ENCODE results near the gene ZBED1.

ZBED1 gene

GRCh38 chrX:2471641-2472040 is 29.1 kb downstream of the ZBED1 start:
- TF ChIP-seq, protein P1, sequence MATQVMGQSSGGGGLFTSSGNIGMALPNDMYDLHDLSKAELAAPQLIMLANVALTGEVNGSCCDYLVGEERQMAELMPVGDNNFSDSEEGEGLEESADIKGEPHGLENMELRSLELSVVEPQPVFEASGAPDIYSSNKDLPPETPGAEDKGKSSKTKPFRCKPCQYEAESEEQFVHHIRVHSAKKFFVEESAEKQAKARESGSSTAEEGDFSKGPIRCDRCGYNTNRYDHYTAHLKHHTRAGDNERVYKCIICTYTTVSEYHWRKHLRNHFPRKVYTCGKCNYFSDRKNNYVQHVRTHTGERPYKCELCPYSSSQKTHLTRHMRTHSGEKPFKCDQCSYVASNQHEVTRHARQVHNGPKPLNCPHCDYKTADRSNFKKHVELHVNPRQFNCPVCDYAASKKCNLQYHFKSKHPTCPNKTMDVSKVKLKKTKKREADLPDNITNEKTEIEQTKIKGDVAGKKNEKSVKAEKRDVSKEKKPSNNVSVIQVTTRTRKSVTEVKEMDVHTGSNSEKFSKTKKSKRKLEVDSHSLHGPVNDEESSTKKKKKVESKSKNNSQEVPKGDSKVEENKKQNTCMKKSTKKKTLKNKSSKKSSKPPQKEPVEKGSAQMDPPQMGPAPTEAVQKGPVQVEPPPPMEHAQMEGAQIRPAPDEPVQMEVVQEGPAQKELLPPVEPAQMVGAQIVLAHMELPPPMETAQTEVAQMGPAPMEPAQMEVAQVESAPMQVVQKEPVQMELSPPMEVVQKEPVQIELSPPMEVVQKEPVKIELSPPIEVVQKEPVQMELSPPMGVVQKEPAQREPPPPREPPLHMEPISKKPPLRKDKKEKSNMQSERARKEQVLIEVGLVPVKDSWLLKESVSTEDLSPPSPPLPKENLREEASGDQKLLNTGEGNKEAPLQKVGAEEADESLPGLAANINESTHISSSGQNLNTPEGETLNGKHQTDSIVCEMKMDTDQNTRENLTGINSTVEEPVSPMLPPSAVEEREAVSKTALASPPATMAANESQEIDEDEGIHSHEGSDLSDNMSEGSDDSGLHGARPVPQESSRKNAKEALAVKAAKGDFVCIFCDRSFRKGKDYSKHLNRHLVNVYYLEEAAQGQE (IDR thresholded peaks at IDR 0.05; ENCODE audit: low read depth): no peak
- TF ChIP-seq FOXM1 (IDR thresholded peaks at IDR 0.05; ENCODE audit: borderline replicate concordance, low read depth) (no peak), CREB1 (IDR thresholded peaks at IDR 0.05; ENCODE audit: low read depth) (no peak), TCF12 (IDR thresholded peaks at IDR 0.05; ENCODE audit: low read depth) (no peak), CEBPB (IDR thresholded peaks at IDR 0.05) (no peak)

DNA sequence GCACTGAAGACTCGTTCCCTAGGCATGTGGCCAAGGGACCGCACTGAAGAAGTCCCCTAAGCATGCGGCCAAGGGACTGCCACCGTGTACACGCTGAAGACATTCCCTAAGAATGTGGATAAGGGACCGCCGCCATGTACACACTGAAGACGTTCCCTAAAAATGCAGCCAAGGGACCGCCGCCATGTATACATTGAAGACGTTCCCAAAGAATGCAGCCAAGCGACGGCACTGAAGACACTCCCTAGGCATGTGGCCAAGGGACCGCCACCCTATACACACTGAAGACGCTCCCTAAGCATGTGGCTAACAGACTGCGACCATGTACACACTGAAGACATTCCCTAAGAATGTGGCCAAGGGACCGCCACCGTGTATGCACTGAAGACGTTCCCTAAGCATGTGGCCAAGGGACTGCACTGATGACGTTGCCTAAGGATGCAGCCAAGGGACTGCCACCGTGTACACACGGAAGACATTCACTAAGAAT is 31.5 kb downstream of the ZBED1 start:
- no peak for TF ChIP-seq CREB1 (IDR thresholded peaks at IDR 0.05; ENCODE audit: low read depth)
- TF ChIP-seq TEAD4 (IDR thresholded peaks at IDR 0.05): peak; percentile 10; the same call in 1 of the 2 replicates
- TF ChIP-seq NFIC (IDR thresholded peaks at IDR 0.05): peak; percentile 40; the same call in 1 of the 2 replicates

- no peak for TF ChIP-seq USF1 (IDR thresholded peaks at IDR 0.05)
- TF ChIP-seq, protein P1 (IDR thresholded peaks at IDR 0.05; ENCODE audit: low read depth): no peak
- no peak for TF ChIP-seq FOXM1 (IDR thresholded peaks at IDR 0.05; ENCODE audit: borderline replicate concordance, low read depth)
- TF ChIP-seq YY1 (IDR thresholded peaks at IDR 0.05; ENCODE audit: low read depth): no peak
- no peak for TF ChIP-seq TEAD4 (IDR thresholded peaks at IDR 0.05)
These were observed 32.2 kb downstream of the ZBED1 start for GRCh38 chrX:2468261-2469195.

- TF ChIP-seq, protein P2, sequence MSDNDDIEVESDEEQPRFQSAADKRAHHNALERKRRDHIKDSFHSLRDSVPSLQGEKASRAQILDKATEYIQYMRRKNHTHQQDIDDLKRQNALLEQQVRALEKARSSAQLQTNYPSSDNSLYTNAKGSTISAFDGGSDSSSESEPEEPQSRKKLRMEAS (IDR thresholded peaks at IDR 0.05): no peak
These were observed 33.7 kb downstream of the ZBED1 start for GRCh38 chrX:2466876-2467656.

DNA sequence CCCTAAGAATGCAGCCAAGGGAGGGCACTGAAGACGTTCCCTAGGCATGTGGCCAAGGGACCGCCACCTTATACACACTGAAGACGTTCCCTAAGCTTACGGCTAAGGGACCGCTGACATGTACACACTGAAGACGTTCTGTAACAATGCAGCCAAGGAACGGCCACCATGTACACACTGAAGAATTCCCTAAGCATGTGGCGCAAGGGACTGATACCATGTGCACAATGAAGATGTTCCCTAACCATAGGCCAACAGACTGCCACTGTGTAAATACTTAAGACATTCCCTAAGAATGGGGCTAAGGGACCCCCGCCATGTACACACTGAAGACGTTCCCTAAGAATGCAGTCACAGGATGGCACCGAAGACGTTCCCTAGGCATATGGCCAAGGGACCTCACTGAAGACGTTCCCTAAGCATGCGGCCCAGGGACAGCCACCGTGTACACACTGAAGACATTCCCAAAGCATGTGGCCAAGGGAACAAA is 36.1 kb downstream of the ZBED1 start:
- TF ChIP-seq RAD21 (IDR thresholded peaks at IDR 0.05; ENCODE audit: low read depth) (no peak; the same call in 1 of the 2 replicates), NFIC (IDR thresholded peaks at IDR 0.05) (peak; percentile 91), YY1 (IDR thresholded peaks at IDR 0.05; ENCODE audit: low read depth) (peak; percentile 73; the same call in 1 of the 2 replicates), TCF12 (IDR thresholded peaks at IDR 0.05; ENCODE audit: low read depth) (0 out of 2 replicates have a peak, but pooled peaks have one; percentile 10), USF1 (IDR thresholded peaks at IDR 0.05) (no peak), EP300 (IDR thresholded peaks at IDR 0.05; ENCODE audit: borderline replicate concordance) (peak; percentile 30; the same call in 1 of the 2 replicates), TAF1 (IDR thresholded peaks at IDR 0.05; ENCODE audit: low read depth) (no peak)
- TF ChIP-seq, protein P2 (IDR thresholded peaks at IDR 0.05): peak; percentile 32; the same call in 1 of the 2 replicates

GRCh38 chrX:2463973-2464676 is 36.7 kb downstream of the ZBED1 start:
- TF ChIP-seq NFIC (IDR thresholded peaks at IDR 0.05) (no peak), ZBTB7A (IDR thresholded peaks at IDR 0.05; ENCODE audit: low read depth) (no peak), CEBPB (IDR thresholded peaks at IDR 0.05) (no peak), RAD21 (IDR thresholded peaks at IDR 0.05; ENCODE audit: low read depth) (no peak), TCF12 (IDR thresholded peaks at IDR 0.05; ENCODE audit: low read depth) (no peak), YY1 (IDR thresholded peaks at IDR 0.05; ENCODE audit: low read depth) (peak; percentile 73; the same call in 1 of the 2 replicates), CREB1 (IDR thresholded peaks at IDR 0.05; ENCODE audit: low read depth) (no peak), USF1 (IDR thresholded peaks at IDR 0.05) (peak; percentile 74), TEAD4 (IDR thresholded peaks at IDR 0.05) (peak; percentile 57), TAF1 (IDR thresholded peaks at IDR 0.05; ENCODE audit: low read depth) (no peak), EP300 (IDR thresholded peaks at IDR 0.05; ENCODE audit: borderline replicate concordance) (0 out of 2 replicates have a peak, but pooled peaks have one; percentile 14), EGR1 (IDR thresholded peaks at IDR 0.05) (no peak), FOXM1 (IDR thresholded peaks at IDR 0.05; ENCODE audit: borderline replicate concordance, low read depth) (no peak)
- TF ChIP-seq, protein P2 (IDR thresholded peaks at IDR 0.05): peak; percentile 95
- TF ChIP-seq, protein P1 (IDR thresholded peaks at IDR 0.05; ENCODE audit: low read depth): no peak
